HUES6 (cell line): Measurements from ENCODE around the gene RAB2B.

Experiments used
- H3K27ac ChIP-seq: 2 replicates; pipeline ENCODE4 v1.7.0; 2013; ENCODE audit warnings: low read depth, mild to moderate bottlenecking, low read length, inconsistent platforms
- H3K27me3 ChIP-seq: 2 replicates; pipeline ENCODE4 v1.6.1; 2013; ENCODE audit warnings: low read length; ENCODE audit not compliant: control insufficient read depth, insufficient read depth
- H3K36me3 ChIP-seq: 2 replicates; pipeline ENCODE4 v1.6.1; 2013; ENCODE audit warnings: low read length; ENCODE audit not compliant: control insufficient read depth, insufficient read depth
- H3K4me1 ChIP-seq: 2 replicates; pipeline ENCODE4 v1.6.1; 2013; ENCODE audit warnings: low read length; ENCODE audit not compliant: control insufficient read depth, insufficient read depth
- H3K4me3 ChIP-seq: 2 replicates; pipeline ENCODE4 v1.5.1; 2013; ENCODE audit warnings: low read depth, low read length
- H3K9ac ChIP-seq: one replicate; pipeline ENCODE4 v1.6.1; 2013; ENCODE audit warnings: mild to moderate bottlenecking, low read length
- H3K9me3 ChIP-seq: 2 replicates; pipeline ENCODE4 v1.6.1; 2013; ENCODE audit warnings: low read depth, low read length; ENCODE audit not compliant: control insufficient read depth, insufficient read depth

Gene RAB2B

GRCh38 chr14:21476925-21477681 is at the start of gene RAB2B, which contains the start of gene TOX4:
TSS of gene RAB2B (minus strand) at chr14:21476959. CDS start at chr14:21476872, 87 bp downstream.
TSS of gene TOX4 (plus strand) at chr14:21477195. CDS start at chr14:21477279, 84 bp downstream.
- Histone ChIP-seq H3K36me3 (peaks cover 31% of the 10 kb centered on the region), H3K9ac (peak within 1 kb of the TSS; percentile 72), H3K27ac (no peak within 1 kb of the TSS), H3K4me1 (no peaks in the 10 kb centered on the region), H3K4me3 (peak within 1 kb of the TSS; percentile 87), H3K9me3 (no peaks in the 10 kb centered on the region), H3K27me3 (no peaks in the 10 kb centered on the region)

- peak within 1 kb of the TSS; percentile 87 for H3K27ac ChIP-seq
- H3K27me3 ChIP-seq: no peaks in the 10 kb centered on the region
- H3K9ac ChIP-seq: peak within 1 kb of the TSS; percentile 84
- H3K4me1 ChIP-seq: peaks cover 66% of the 10 kb centered on the region
- peak within 1 kb of the TSS; percentile 82 for H3K4me3 ChIP-seq
- peaks cover 44% of the 10 kb centered on the region for H3K36me3 ChIP-seq
- no peaks in the 10 kb centered on the region for H3K9me3 ChIP-seq
Measured at GRCh38 chr14:21525962-21526671, 49.4 kb upstream of the RAB2B start, which contains the start of gene SALL2. TSS of gene SALL2 (minus strand) at chr14:21526346. CDS start at chr14:21526127, 219 bp downstream.

- Histone ChIP-seq H3K9ac (peak overlapping the region; percentile 84), H3K36me3 (peaks cover 49% of the 10 kb centered on the region), H3K4me1 (peaks cover 62% of the 10 kb centered on the region), H3K4me3 (peak overlapping the region; percentile 82), H3K27ac (peak overlapping the region; percentile 87), H3K9me3 (no peaks in the 10 kb centered on the region), H3K27me3 (no peaks in the 10 kb centered on the region)
Measured at GRCh38 chr14:21525571-21525961, 48.8 kb upstream of the RAB2B start.

GRCh38 chr14:21524575-21525490 is 48.1 kb upstream of the RAB2B start:
- Histone ChIP-seq H3K4me1 (peaks cover 60% of the 10 kb centered on the region), H3K27ac (peak overlapping the region; percentile 87), H3K9ac (peak overlapping the region; percentile 84)

GRCh38 chr14:21523203-21523602 is 46.4 kb upstream of the RAB2B start:
- H3K9me3 ChIP-seq: no peaks in the 10 kb centered on the region
- H3K27me3 ChIP-seq: no peaks in the 10 kb centered on the region
- H3K36me3 ChIP-seq: peaks cover 53% of the 10 kb centered on the region
- no peak overlapping the region for H3K9ac ChIP-seq
- H3K27ac ChIP-seq: no peak overlapping the region
- H3K4me1 ChIP-seq: peaks cover 54% of the 10 kb centered on the region
- H3K4me3 ChIP-seq: peak overlapping the region; percentile 16; the same call in 1 of the 2 replicates

More at GRCh38 chr14:21524575-21525490, 48.1 kb upstream of the RAB2B start:
- Histone ChIP-seq H3K36me3 (peaks cover 53% of the 10 kb centered on the region), H3K27me3 (no peaks in the 10 kb centered on the region), H3K9me3 (no peaks in the 10 kb centered on the region), H3K4me3 (peak overlapping the region; percentile 82)

GRCh38 chr14:21521501-21521900 is 44.7 kb upstream of the RAB2B start:
- Histone ChIP-seq H3K9ac (no peak overlapping the region), H3K4me3 (no peak overlapping the region), H3K9me3 (no peaks in the 10 kb centered on the region), H3K27ac (no peak overlapping the region), H3K36me3 (peaks cover 53% of the 10 kb centered on the region), H3K27me3 (no peaks in the 10 kb centered on the region), H3K4me1 (peaks cover 44% of the 10 kb centered on the region)

GRCh38 chr14:21520767-21521166 is 44.0 kb upstream of the RAB2B start:
- H3K9me3 ChIP-seq: no peaks in the 10 kb centered on the region
- no peak overlapping the region for H3K9ac ChIP-seq
- no peak overlapping the region for H3K27ac ChIP-seq
- peaks cover 44% of the 10 kb centered on the region for H3K4me1 ChIP-seq
- peaks cover 53% of the 10 kb centered on the region for H3K36me3 ChIP-seq
- H3K27me3 ChIP-seq: no peaks in the 10 kb centered on the region
- H3K4me3 ChIP-seq: no peak overlapping the region

- Histone ChIP-seq H3K4me1 (peaks cover 34% of the 10 kb centered on the region), H3K9ac (no peak overlapping the region), H3K27ac (no peak overlapping the region), H3K4me3 (no peak overlapping the region), H3K27me3 (no peaks in the 10 kb centered on the region), H3K9me3 (no peaks in the 10 kb centered on the region), H3K36me3 (peaks cover 36% of the 10 kb centered on the region)
Measured at GRCh38 chr14:21518725-21519124, 42.0 kb upstream of the RAB2B start.

- Histone ChIP-seq H3K27me3 (no peaks in the 10 kb centered on the region), H3K4me3 (no peak overlapping the region), H3K9ac (no peak overlapping the region), H3K9me3 (no peaks in the 10 kb centered on the region), H3K4me1 (peaks cover 20% of the 10 kb centered on the region), H3K27ac (no peak overlapping the region), H3K36me3 (no peaks in the 10 kb centered on the region)
Measured at GRCh38 chr14:21514341-21514740, 37.6 kb upstream of the RAB2B start.

- H3K4me3 ChIP-seq: peak within 1 kb of the TSS; percentile 81
- peaks cover 20% of the 10 kb centered on the region for H3K36me3 ChIP-seq
- peak within 1 kb of the TSS; percentile 95 for H3K9ac ChIP-seq
- H3K27me3 ChIP-seq: no peaks in the 10 kb centered on the region
- H3K9me3 ChIP-seq: no peaks in the 10 kb centered on the region
- peaks cover 20% of the 10 kb centered on the region for H3K4me1 ChIP-seq
- H3K27ac ChIP-seq: peak within 1 kb of the TSS; percentile 71
Measured at GRCh38 chr14:21510735-21511657, 34.2 kb upstream of the RAB2B start, which contains the start of gene METTL3. TSS of gene METTL3 (minus strand) at chr14:21511340. CDS start at chr14:21511223, 117 bp downstream.
